BLaER1 (cell line): ENCODE measurements around the gene TPP1.

Source experiments
- H3K27ac ChIP-seq: shearing (Covaris generic); formaldehyde crosslinking; 2 replicates; pipeline ENCODE4 v1.8.1; 2022
- H3K27me3 ChIP-seq: shearing (Covaris generic); formaldehyde crosslinking; 2 replicates; pipeline ENCODE4 v1.8.1; 2022
- H3K36me3 ChIP-seq: shearing (Covaris generic); formaldehyde crosslinking; 2 replicates; pipeline ENCODE4 v1.8.1; 2022
- H3K4me1 ChIP-seq: shearing (Covaris generic); formaldehyde crosslinking; 2 replicates; pipeline ENCODE4 v1.8.1; 2022
- H3K4me2 ChIP-seq: shearing (Covaris generic); formaldehyde crosslinking; 2 replicates; pipeline ENCODE4 v1.8.1; 2022
- H3K4me3 ChIP-seq: shearing (Covaris generic); formaldehyde crosslinking; 2 replicates; pipeline ENCODE4 v1.8.1; 2022
- H3K9ac ChIP-seq: shearing (Covaris generic); formaldehyde crosslinking; 2 replicates; pipeline ENCODE4 v1.8.1; 2022
- H3K9me3 ChIP-seq: shearing (Covaris generic); formaldehyde crosslinking; 2 replicates; pipeline ENCODE4 v1.8.1; 2022
- H4K20me1 ChIP-seq: shearing (Covaris generic); formaldehyde crosslinking; 2 replicates; pipeline ENCODE4 v1.8.1; 2022
- Cebpa-rat ChIP-seq: shearing (Covaris generic); IDR thresholded peaks from 2 replicates; pipeline ENCODE4 v1.8.1; 2022

The TPP1 gene

DNA sequence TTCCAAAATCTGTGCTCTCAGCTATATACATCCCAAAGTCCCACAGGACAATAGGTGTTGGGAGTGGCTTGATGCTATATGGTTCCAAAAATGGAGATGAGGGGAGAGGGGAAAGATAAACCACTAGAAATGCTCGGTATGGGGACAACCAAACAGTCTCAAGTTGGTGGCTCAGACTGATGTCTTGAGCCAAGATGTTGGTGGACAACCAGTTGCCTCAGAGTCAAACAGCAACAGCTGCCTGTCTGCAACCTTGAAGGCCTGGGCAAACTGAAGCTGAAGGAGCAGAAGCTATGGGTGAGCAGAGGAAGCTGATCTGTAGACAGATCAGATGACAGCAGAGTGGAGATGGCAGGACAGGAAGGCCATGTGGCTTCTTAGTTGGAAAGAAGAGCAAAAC, 19.8 kb downstream of the TPP1 start:
- no peak for TF ChIP-seq Cebpa-rat
- H3K27me3 ChIP-seq = no peaks in the 10 kb centered on the region
- no peak overlapping the region for H3K27ac ChIP-seq
- no peak overlapping the region for H3K9ac ChIP-seq
- H3K9me3 ChIP-seq = no peaks in the 10 kb centered on the region
- no peak overlapping the region for H3K4me3 ChIP-seq
- no peak overlapping the region for H3K4me2 ChIP-seq
- peaks cover 77% of the 10 kb centered on the region for H3K36me3 ChIP-seq
- H3K4me1 ChIP-seq = peaks cover 24% of the 10 kb centered on the region
- peaks cover 85% of the 10 kb centered on the region for H4K20me1 ChIP-seq

DNA sequence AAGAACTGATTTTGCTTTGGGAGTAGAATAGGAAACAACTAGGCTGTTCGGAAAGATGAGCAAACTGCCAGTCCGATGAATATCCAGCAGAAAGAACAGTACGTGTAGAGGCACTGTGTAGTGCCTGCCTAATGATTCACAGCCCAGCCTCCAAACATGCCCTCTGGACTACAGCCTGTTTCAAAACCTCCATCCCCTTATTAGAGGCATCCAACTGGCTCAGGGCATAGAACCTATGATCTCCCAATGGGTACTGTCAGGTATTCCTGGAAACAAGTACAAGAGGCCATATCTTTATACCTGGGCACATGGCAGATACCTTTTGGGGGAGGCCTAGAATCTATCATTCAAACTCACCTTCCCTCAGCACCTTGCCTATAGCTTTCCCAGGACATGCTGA, 20.7 kb downstream of the TPP1 start:
- H3K27ac ChIP-seq = no peak overlapping the region
- no peak for TF ChIP-seq Cebpa-rat
- H4K20me1 ChIP-seq = peaks cover 90% of the 10 kb centered on the region
- H3K4me3 ChIP-seq = no peak overlapping the region
- peaks cover 84% of the 10 kb centered on the region for H3K36me3 ChIP-seq
- H3K27me3 ChIP-seq = no peaks in the 10 kb centered on the region
- no peak overlapping the region for H3K4me2 ChIP-seq
- H3K9ac ChIP-seq = no peak overlapping the region
- no peaks in the 10 kb centered on the region for H3K9me3 ChIP-seq
- H3K4me1 ChIP-seq = peaks cover 32% of the 10 kb centered on the region

- no peak overlapping the region for H3K4me2 ChIP-seq
- no peak overlapping the region for H3K27ac ChIP-seq
- no peak for TF ChIP-seq Cebpa-rat
- H3K4me3 ChIP-seq = no peak overlapping the region
- peaks cover 79% of the 10 kb centered on the region for H4K20me1 ChIP-seq
- H3K27me3 ChIP-seq = no peaks in the 10 kb centered on the region
- no peaks in the 10 kb centered on the region for H3K9me3 ChIP-seq
- peaks cover 96% of the 10 kb centered on the region for H3K36me3 ChIP-seq
- H3K9ac ChIP-seq = no peak overlapping the region
- peaks cover 24% of the 10 kb centered on the region for H3K4me1 ChIP-seq
These were observed 22.9 kb downstream of the TPP1 start for GRCh38 chr11:6596239-6596877.

GRCh38 chr11:6594142-6594768, 25.0 kb downstream of the TPP1 start:
- Histone ChIP-seq H3K4me1 (peaks cover 22% of the 10 kb centered on the region), H3K27ac (no peak overlapping the region), H3K36me3 (peaks cover 77% of the 10 kb centered on the region), H4K20me1 (peaks cover 58% of the 10 kb centered on the region), H3K27me3 (no peaks in the 10 kb centered on the region), H3K9ac (no peak overlapping the region), H3K4me3 (no peak overlapping the region), H3K4me2 (peak overlapping the region; percentile 20), H3K9me3 (no peaks in the 10 kb centered on the region)
- TF ChIP-seq Cebpa-rat = no peak

- Histone ChIP-seq H3K9ac (no peak overlapping the region), H3K9me3 (peaks cover 42% of the 10 kb centered on the region), H4K20me1 (0 out of 2 replicates have a peak, but pooled peaks cover 1% of the 10 kb centered on the region), H3K4me2 (no peak overlapping the region), H3K27ac (no peak overlapping the region), H3K4me3 (no peak overlapping the region), H3K36me3 (peaks cover 41% of the 10 kb centered on the region), H3K27me3 (no peaks in the 10 kb centered on the region), H3K4me1 (no peaks in the 10 kb centered on the region)
- TF ChIP-seq Cebpa-rat = no peak
These were observed 31.2 kb downstream of the TPP1 start for GRCh38 chr11:6588018-6588417.

DNA sequence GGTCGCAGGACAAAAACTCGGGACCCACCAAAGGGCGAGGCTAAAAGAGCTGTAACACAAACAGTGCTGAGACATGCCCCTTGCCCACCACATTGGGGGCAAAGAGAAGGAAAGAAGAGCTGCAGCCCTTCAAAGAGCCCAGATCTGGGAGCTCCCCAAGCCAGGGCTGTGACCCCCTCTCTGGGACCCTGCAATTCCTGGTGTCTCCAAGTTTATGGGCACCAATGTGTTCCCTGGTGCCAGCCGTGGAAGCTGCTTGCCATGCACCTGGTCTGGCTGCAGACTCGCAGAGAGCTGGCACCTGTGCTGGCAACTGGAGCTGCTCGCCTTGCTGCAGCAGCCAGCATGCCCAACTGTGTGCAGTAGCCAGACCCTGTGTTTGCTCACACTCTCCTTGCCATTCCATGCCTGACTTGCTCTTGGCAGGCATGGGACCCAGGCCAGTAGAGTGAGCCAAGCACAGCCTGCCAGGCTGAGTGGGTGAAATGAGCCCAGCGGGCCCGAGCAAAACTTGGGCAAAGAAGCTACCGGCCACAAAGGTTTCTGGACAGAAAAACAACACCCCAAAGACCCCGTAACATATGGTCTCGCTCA, 31.8 kb downstream of the TPP1 start:
- Histone ChIP-seq H3K9me3 (peaks cover 42% of the 10 kb centered on the region), H3K4me3 (no peak overlapping the region), H3K36me3 (peaks cover 36% of the 10 kb centered on the region), H3K4me2 (no peak overlapping the region), H4K20me1 (no peaks in the 10 kb centered on the region), H3K9ac (no peak overlapping the region), H3K27me3 (no peaks in the 10 kb centered on the region), H3K27ac (no peak overlapping the region), H3K4me1 (no peaks in the 10 kb centered on the region)
- no peak for TF ChIP-seq Cebpa-rat

DNA sequence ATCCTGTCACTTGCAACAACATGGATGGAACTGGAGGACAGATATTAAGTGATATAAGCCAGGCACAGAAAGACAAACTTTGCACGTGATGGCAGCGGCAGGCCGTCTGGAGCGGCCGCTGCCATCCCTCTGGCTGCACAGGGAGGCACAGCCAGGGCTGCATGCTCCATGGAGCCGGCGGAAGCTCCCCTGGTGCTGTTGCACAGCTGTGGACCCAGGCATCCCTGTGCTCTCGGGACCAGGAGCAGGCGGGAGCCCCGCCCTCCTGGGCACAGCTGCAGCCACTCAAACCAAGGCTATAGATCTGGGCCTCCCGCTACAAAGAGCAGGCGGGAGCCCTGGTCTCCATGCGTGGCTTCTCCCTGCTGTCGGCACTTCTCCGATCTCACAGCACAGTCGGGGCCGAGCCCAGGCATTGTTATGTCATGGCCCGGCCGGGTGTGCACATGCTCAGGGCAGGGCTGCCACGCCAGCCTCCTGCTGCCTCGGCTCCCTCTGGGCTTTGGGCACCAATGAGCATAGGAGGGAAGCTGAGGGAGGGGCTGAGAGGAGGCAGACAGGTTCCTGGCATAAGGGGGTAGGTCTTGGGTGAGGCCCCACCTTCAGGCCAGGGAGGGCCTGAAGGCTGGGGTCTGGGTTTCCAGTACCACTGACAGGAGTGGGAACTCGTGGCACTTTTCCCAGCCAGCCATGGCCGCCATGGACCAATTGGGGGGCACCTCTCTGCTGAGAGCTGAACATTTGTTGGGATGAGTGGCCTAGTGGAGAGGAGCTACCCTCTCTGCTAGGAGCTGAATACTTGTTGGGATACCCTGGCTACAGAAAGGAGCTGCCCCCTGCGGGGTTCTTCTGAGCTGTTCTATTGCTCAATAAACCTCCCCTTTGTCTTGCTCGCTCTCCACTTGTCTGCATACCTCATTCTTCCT, 32.5 kb downstream of the TPP1 start:
- no peak overlapping the region for H3K4me3 ChIP-seq
- H3K27ac ChIP-seq = no peak overlapping the region
- no peak for TF ChIP-seq Cebpa-rat

GRCh38 chr11:6584528-6584927, 34.7 kb downstream of the TPP1 start:
- Histone ChIP-seq H4K20me1 (no peaks in the 10 kb centered on the region), H3K27ac (no peak overlapping the region), H3K9me3 (peaks cover 48% of the 10 kb centered on the region), H3K9ac (no peak overlapping the region), H3K36me3 (peaks cover 44% of the 10 kb centered on the region), H3K4me2 (no peak overlapping the region), H3K27me3 (no peaks in the 10 kb centered on the region), H3K4me1 (no peaks in the 10 kb centered on the region), H3K4me3 (no peak overlapping the region)
- TF ChIP-seq Cebpa-rat = no peak

More for the DNA sequence above, 32.5 kb downstream of the TPP1 start:
- Histone ChIP-seq H3K4me1 (no peaks in the 10 kb centered on the region), H3K9me3 (peaks cover 45% of the 10 kb centered on the region), H3K9ac (no peak overlapping the region), H3K27me3 (no peaks in the 10 kb centered on the region), H4K20me1 (no peaks in the 10 kb centered on the region), H3K36me3 (peaks cover 29% of the 10 kb centered on the region), H3K4me2 (no peak overlapping the region)

DNA sequence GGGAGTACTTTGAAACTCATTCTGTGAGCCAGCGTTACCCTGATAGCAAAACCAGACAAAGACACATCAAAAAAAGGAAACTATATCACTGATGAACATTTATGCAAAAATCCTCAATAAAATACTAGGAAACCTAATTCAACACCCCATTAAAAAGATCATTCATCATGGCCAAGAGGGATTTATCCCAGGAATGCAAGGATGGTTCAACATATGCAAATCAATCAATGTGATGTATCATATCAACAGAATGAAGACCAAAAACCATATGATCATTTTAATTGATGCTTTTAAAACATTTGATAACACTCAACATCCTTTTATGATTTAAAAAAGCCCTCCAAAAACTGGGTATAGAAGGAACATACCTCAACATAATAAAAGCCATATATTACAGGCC, 35.6 kb downstream of the TPP1 start:
- TF ChIP-seq Cebpa-rat = no peak
- Histone ChIP-seq H3K36me3 (peaks cover 48% of the 10 kb centered on the region), H3K9ac (no peak overlapping the region), H3K4me3 (no peak overlapping the region), H3K4me1 (no peaks in the 10 kb centered on the region), H4K20me1 (no peaks in the 10 kb centered on the region), H3K27ac (no peak overlapping the region), H3K4me2 (no peak overlapping the region), H3K9me3 (peaks cover 48% of the 10 kb centered on the region), H3K27me3 (no peaks in the 10 kb centered on the region)

- no peak overlapping the region for H3K4me3 ChIP-seq
- no peak for TF ChIP-seq Cebpa-rat
These were observed 39.5 kb downstream of the TPP1 start for GRCh38 chr11:6579681-6580080.

More at GRCh38 chr11:6579681-6580080, 39.5 kb downstream of the TPP1 start:
- Histone ChIP-seq H3K27ac (no peak overlapping the region), H3K4me2 (no peak overlapping the region), H4K20me1 (0 out of 2 replicates have a peak, but pooled peaks cover 6% of the 10 kb centered on the region), H3K36me3 (peaks cover 29% of the 10 kb centered on the region), H3K9me3 (peaks cover 22% of the 10 kb centered on the region), H3K27me3 (no peaks in the 10 kb centered on the region), H3K4me1 (peaks cover 14% of the 10 kb centered on the region), H3K9ac (no peak overlapping the region)
